Measurements from ENCODE around the gene TCIRG1. TPM values are rescaled to one million over a fixed set of nuclear protein-coding genes. Genes with fewer than 3 reads are reported as not detected.

The TCIRG1 gene
- total RNA-seq, 1 donor from 2014 or later, result 121 TPM

GRCh38 chr11:67999704-68000103, 39.1 kb upstream of the TCIRG1 start:
- no peak for DNase-seq (ENCODE audit: extremely low spot score in 2 of 2)
- Histone ChIP-seq H3K36me3 (no peaks in the 10 kb centered on the region), H3K4me1 (peaks cover 23% of the 10 kb centered on the region), H3K27ac (no peak overlapping the region), H3K9me3 (no peaks in the 10 kb centered on the region), H3K27me3 (no peaks in the 10 kb centered on the region), H3K4me3 (no peak overlapping the region)
- intact Hi-C loops (cut with DNase I), result no loop called here
- no peak for TF ChIP-seq CTCF (IDR thresholded peaks at IDR 0.05)
- TF ChIP-seq POLR2AphosphoS5 (IDR thresholded peaks at IDR 0.05; ENCODE audit: insufficient read depth in 1 of 2, low read depth in 1 of 2), result no peak
- no peak for TF ChIP-seq POLR2A (IDR thresholded peaks at IDR 0.05)

- peaks cover 24% of the 10 kb centered on the region for H3K4me1 ChIP-seq
- H3K27ac ChIP-seq, result no peak overlapping the region
- TF ChIP-seq CTCF (IDR thresholded peaks at IDR 0.05), result peak in 1 of 3 experiments; percentile 7
- TF ChIP-seq POLR2AphosphoS5 (IDR thresholded peaks at IDR 0.05; ENCODE audit: insufficient read depth in 1 of 2, low read depth in 1 of 2), result no peak
- TF ChIP-seq POLR2A (IDR thresholded peaks at IDR 0.05), result no peak
- intact Hi-C loops (cut with DNase I), result no loop called here
- no peaks in the 10 kb centered on the region for H3K27me3 ChIP-seq
- peak overlapping the region; percentile 71 to 84 for H3K4me3 ChIP-seq
- no peaks in the 10 kb centered on the region for H3K36me3 ChIP-seq
- no peak for DNase-seq (ENCODE audit: extremely low spot score in 2 of 2)
- no peaks in the 10 kb centered on the region for H3K9me3 ChIP-seq
These were observed 36.3 kb upstream of the TCIRG1 start for GRCh38 chr11:68002575-68002937.

- no peaks in the 10 kb centered on the region for H3K36me3 ChIP-seq
- no peaks in the 10 kb centered on the region for H3K27me3 ChIP-seq
- H3K9me3 ChIP-seq, result no peaks in the 10 kb centered on the region
- H3K27ac ChIP-seq, result peak overlapping the region; percentile 78
- TF ChIP-seq CTCF (IDR thresholded peaks at IDR 0.05), result no peak
- TF ChIP-seq POLR2AphosphoS5 (IDR thresholded peaks at IDR 0.05; ENCODE audit: insufficient read depth in 1 of 2, low read depth in 1 of 2), result no peak
- no peak for TF ChIP-seq POLR2A (IDR thresholded peaks at IDR 0.05)
- intact Hi-C loops (cut with DNase I), result no loop called here
- H3K4me3 ChIP-seq, result peak overlapping the region; percentile 71 to 84
- peaks cover 27% of the 10 kb centered on the region for H3K4me1 ChIP-seq
- DNase-seq (ENCODE audit: extremely low spot score in 2 of 2), result no peak
These were observed 35.6 kb upstream of the TCIRG1 start for GRCh38 chr11:68002938-68003845.

GRCh38 chr11:68003846-68004550, 34.8 kb upstream of the TCIRG1 start, which contains the start of gene UNC93B1:
UNC93B1 (minus strand) TSS chr11:68004097; CDS start chr11:68004043, 54 bp downstream.
- no peaks in the 10 kb centered on the region for H3K36me3 ChIP-seq
- H3K9me3 ChIP-seq, result no peaks in the 10 kb centered on the region
- no peak for DNase-seq (ENCODE audit: extremely low spot score in 2 of 2)
- intact Hi-C loops (cut with DNase I), result no loop called here
- H3K4me3 ChIP-seq, result peak within 1 kb of the TSS; percentile 71 to 84
- no peaks in the 10 kb centered on the region for H3K27me3 ChIP-seq
- no peak for TF ChIP-seq CTCF (IDR thresholded peaks at IDR 0.05)
- peak in 1 of 2 donors; percentile 28 for TF ChIP-seq POLR2AphosphoS5 (IDR thresholded peaks at IDR 0.05; ENCODE audit: insufficient read depth in 1 of 2, low read depth in 1 of 2)
- peak in 1 of 2 donors; percentile 26 for TF ChIP-seq POLR2A (IDR thresholded peaks at IDR 0.05)
- H3K27ac ChIP-seq, result peak within 1 kb of the TSS; percentile 78
- H3K4me1 ChIP-seq, result peaks cover 35% of the 10 kb centered on the region
